IMR-90 (cell line): Measurements from ENCODE around the gene GPX4. TPM values are rescaled to one million over a fixed set of nuclear protein-coding genes. Genes with fewer than 3 reads are reported as not detected.

Source experiments
- ATAC-seq: fragments of 200-7000 bp; cut with Tn5 transposase; 2 replicates; pipeline ENCODE4 v1.9.1; 2020; ENCODE audit warnings: low read depth, mild to moderate bottlenecking, moderate library complexity
- BruUV-seq: library from RNA; stranded (reverse); fragments of 400-500 nt; replicated peaks from 2 replicates; lab custom pipeline; 2021; lab: Mats Ljungman, UMichigan
- CTCF ChIA-PET: fragments of 300-600 bp; formaldehyde crosslinking; extraction: SDS; loops from one replicate; lab custom pipeline; 2021; ENCODE audit warnings: antibody characterized with exemption; lab: Yijun Ruan, JAX
- POLR2A ChIA-PET: fragments of 300-600 bp; sonication (Branson Sonifier 250); formaldehyde crosslinking; loops from one replicate; lab custom pipeline; 2022; ENCODE audit warnings: antibody characterized with exemption; ENCODE audit not compliant: unreplicated experiment; lab: Charles Lee
- DNase-seq: peaks from one replicate; pipeline ENCODE4 v3.0.0; 2013
- H2AFZ ChIP-seq: replicated peaks from 2 replicates; pipeline ENCODE3; 2013; ENCODE audit warnings: low read length, mild to moderate bottlenecking; ENCODE audit not compliant: poor library complexity
- H2AK5ac ChIP-seq: 2 replicates; pipeline ENCODE4 v1.6.1; 2013; ENCODE audit warnings: low read depth, low read length, inconsistent platforms
- H2AK9ac ChIP-seq: replicated peaks from 2 replicates; pipeline ENCODE3; 2013; ENCODE audit warnings: mild to moderate bottlenecking, low read depth, low read length, moderate library complexity; ENCODE audit not compliant: poor library complexity
- H2BK120ac ChIP-seq: 2 replicates; pipeline ENCODE4 v1.6.1; 2013; ENCODE audit warnings: low read depth, low read length, inconsistent platforms
- H2BK15ac ChIP-seq: 3 replicates; pipeline ENCODE4 v1.6.1; 2013; ENCODE audit warnings: low read depth, low read length, inconsistent platforms
- H2BK20ac ChIP-seq: 2 replicates; pipeline ENCODE4 v1.6.1; 2013; ENCODE audit warnings: low read depth, mild to moderate bottlenecking, inconsistent platforms, low read length, moderate library complexity
- H2BK5ac ChIP-seq: 2 replicates; pipeline ENCODE4 v1.6.1; 2013; ENCODE audit warnings: mild to moderate bottlenecking, low read depth, low read length, inconsistent platforms; ENCODE audit not compliant: poor library complexity, severe bottlenecking
- H3K14ac ChIP-seq: replicated peaks from 2 replicates; pipeline ENCODE4 v1.6.1; 2013; ENCODE audit warnings: low read depth, low read length, inconsistent platforms
- H3K18ac ChIP-seq: 2 replicates; pipeline ENCODE4 v1.6.1; 2013; ENCODE audit warnings: low read depth, low read length, control low read depth
- H3K23ac ChIP-seq: 2 replicates; pipeline ENCODE4 v1.6.1; 2013; ENCODE audit warnings: low read depth, low read length, inconsistent platforms
- H3K27ac ChIP-seq: 2 replicates; pipeline ENCODE4 v1.5.1; 2013; ENCODE audit warnings: mild to moderate bottlenecking, control low read depth, low read length; ENCODE audit not compliant: insufficient read depth
- H3K27me3 ChIP-seq: 2 replicates; pipeline ENCODE4 v1.6.1; 2013; ENCODE audit warnings: low read length; ENCODE audit not compliant: control insufficient read depth, insufficient read depth
- H3K36me3 ChIP-seq: 2 replicates; pipeline ENCODE4 v1.6.1; 2013; ENCODE audit warnings: low read length, mixed read lengths; ENCODE audit not compliant: control insufficient read depth, insufficient read depth
- H3K4ac ChIP-seq: 2 replicates; pipeline ENCODE4 v1.6.1; 2013; ENCODE audit warnings: low read depth, low read length, inconsistent platforms
- H3K4me1 ChIP-seq: 2 replicates; pipeline ENCODE4 v1.6.1; 2013; ENCODE audit warnings: low read length, mixed read lengths; ENCODE audit not compliant: control insufficient read depth, insufficient read depth
- H3K4me2 ChIP-seq: 2 replicates; pipeline ENCODE4 v1.6.1; 2013; ENCODE audit warnings: low read depth, mild to moderate bottlenecking, control low read depth, low read length, moderate library complexity
- H3K4me3 ChIP-seq: 2 replicates; pipeline ENCODE4 v1.5.1; 2013; ENCODE audit warnings: low read depth, mild to moderate bottlenecking, control low read depth, low read length, moderate library complexity; ENCODE audit not compliant: insufficient read depth
- H3K56ac ChIP-seq: 2 replicates; pipeline ENCODE4 v1.6.1; 2013; ENCODE audit warnings: low read length, inconsistent platforms; ENCODE audit not compliant: insufficient read depth; ENCODE audit errors: extremely low read depth
- H3K79me1 ChIP-seq, 2 experiments: 2 replicates each; pipeline ENCODE4 v1.6.1; 2013; ENCODE audit warnings: low read length in 2 of 2, inconsistent platforms in 1 of 2, low read depth in 1 of 2
- H3K9ac ChIP-seq: 2 replicates; pipeline ENCODE4 v1.6.1; 2013; ENCODE audit warnings: low read depth, low read length, control low read depth
- H3K9me1 ChIP-seq: 2 replicates; pipeline ENCODE4 v1.6.1; 2013; ENCODE audit warnings: low read length, inconsistent platforms; ENCODE audit not compliant: insufficient read depth
- H3K9me3 ChIP-seq: 2 replicates; pipeline ENCODE4 v1.6.1; 2013; ENCODE audit warnings: low read length; ENCODE audit not compliant: control insufficient read depth, insufficient read depth
- H4K20me1 ChIP-seq: 2 replicates; pipeline ENCODE4 v1.6.1; 2013; ENCODE audit warnings: low read length, inconsistent platforms; ENCODE audit not compliant: insufficient read depth
- H4K5ac ChIP-seq: 2 replicates; pipeline ENCODE4 v1.6.1; 2013; ENCODE audit warnings: mild to moderate bottlenecking, low read depth, low read length, control low read depth
- H4K8ac ChIP-seq, 2 experiments: 2 replicates each; pipeline ENCODE4 v1.6.1; 2013; ENCODE audit warnings: low read depth in 2 of 2, low read length in 2 of 2, control low read depth in 1 of 2, inconsistent platforms in 1 of 2
- H4K91ac ChIP-seq: 2 replicates; pipeline ENCODE4 v1.6.1; 2013; ENCODE audit warnings: low read depth, low read length, inconsistent platforms; ENCODE audit not compliant: insufficient read depth
- BHLHE40 ChIP-seq: fragments of 150-350 bp; IDR thresholded peaks from 2 replicates; pipeline ENCODE4 v1.6.1; 2016; ENCODE audit warnings: mild to moderate bottlenecking, low read depth, low read length
- CEBPB ChIP-seq: IDR thresholded peaks from 2 replicates; pipeline ENCODE4 v1.6.1; 2012; ENCODE audit warnings: low read depth, low read length, improper control_type of control experiment
- CHD1 ChIP-seq: IDR thresholded peaks from 2 replicates; pipeline ENCODE4 v1.6.1; 2012; ENCODE audit warnings: low read depth, low read length, improper control_type of control experiment
- CTCF ChIP-seq: conservative IDR thresholded peaks from 2 replicates; pipeline ENCODE4 v1.5.1; 2012; ENCODE audit warnings: mild to moderate bottlenecking, low read depth, low read length, improper control_type of control experiment
- ELK1 ChIP-seq: fragments of 150-350 bp; IDR thresholded peaks from 2 replicates; pipeline ENCODE4 v1.6.1; 2016; ENCODE audit warnings: low read depth, mild to moderate bottlenecking, low read length, moderate library complexity, borderline replicate concordance
- FOS ChIP-seq: fragments of 150-350 bp; IDR thresholded peaks from 2 replicates; pipeline ENCODE4 v1.6.1; 2016; ENCODE audit warnings: low read depth, low read length
- MAFK ChIP-seq: IDR thresholded peaks from 2 replicates; pipeline ENCODE4 v1.6.1; 2012; ENCODE audit warnings: low read depth, low read length, improper control_type of control experiment
- MAZ ChIP-seq: IDR thresholded peaks from 2 replicates; pipeline ENCODE4 v1.6.1; 2012; ENCODE audit warnings: low read depth, mild to moderate bottlenecking, low read length, improper control_type of control experiment, moderate library complexity, borderline replicate concordance
- MXI1 ChIP-seq: IDR thresholded peaks from 2 replicates; pipeline ENCODE4 v1.6.1; 2012; ENCODE audit warnings: low read depth, mild to moderate bottlenecking, low read length, moderate library complexity, borderline replicate concordance
- NFE2L2 ChIP-seq: fragments of 150-350 bp; IDR thresholded peaks from 2 replicates; pipeline ENCODE4 v1.6.1; 2016; ENCODE audit warnings: low read depth, mild to moderate bottlenecking, low read length
- POLR2A ChIP-seq: IDR thresholded peaks from 2 replicates; pipeline ENCODE4 v1.6.1; 2012; ENCODE audit warnings: mild to moderate bottlenecking, low read depth, low read length
- RAD21 ChIP-seq: IDR thresholded peaks from 2 replicates; pipeline ENCODE4 v1.6.1; 2012; ENCODE audit warnings: low read length, improper control_type of control experiment
- RCOR1 ChIP-seq: IDR thresholded peaks from 2 replicates; pipeline ENCODE4 v1.6.1; 2012; ENCODE audit warnings: mild to moderate bottlenecking, low read length, improper control_type of control experiment; ENCODE audit not compliant: insufficient replicate concordance
- SMC3 ChIP-seq: fragments of 150-350 bp; IDR thresholded peaks from 2 replicates; pipeline ENCODE4 v1.6.1; 2016; ENCODE audit warnings: low read depth, mild to moderate bottlenecking, antibody characterized with exemption, low read length, moderate library complexity
- WGBS, 2 experiments: methylation state at CpG; one replicate each; pipeline versions ENCODE4 v1.1.5 to v1.1.7; 2013; ENCODE audit warnings: missing lambda C conversion rate in 2 of 2; ENCODE audit not compliant: insufficient read length in 1 of 2; ENCODE audit errors: extremely low coverage in 2 of 2; 5-methylcytosine and 5-hydroxymethylcytosine counted together
- dilution Hi-C: fragments of 300-500 bp; cut with HindIII; formaldehyde crosslinking; loops from one replicate; pipeline ENCODE4 v1.14.3; 2018; ENCODE audit warnings: low sequenced_read_pairs; ENCODE audit not compliant: unreplicated experiment
- in situ Hi-C: fragments of 300-500 bp; cut with MboI; formaldehyde crosslinking; loops from 3 replicates; pipeline ENCODE4 v1.14.3; 2019; ENCODE audit warnings: low sequenced_read_pairs, inconsistent platforms, mixed read lengths
- intact Hi-C: fragments of 100-400 bp; cut with micrococcal nuclease; formaldehyde crosslinking; loops from 2 replicates; pipeline ENCODE4 v1.10.0; 2022
- polyA plus RNA-seq, 3 experiments: library from polyadenylated mRNA; depleted of rRNA; stranded (reverse); fragments of >200 nt; gene quantifications; 2 replicates each; pipeline ENCODE4 v1.2.3, GENCODE V29; 2012; ENCODE audit warnings: low replicate concordance in 1 of 3
- total RNA-seq: library from RNA; depleted of rRNA; stranded (reverse); fragments of >200 nt; gene quantifications from 2 replicates; pipeline ENCODE4 v1.2.3, GENCODE V29; 2012
- TF ChIP-seq, protein P1 (sequence below): fragments of 150-350 bp; IDR thresholded peaks from 2 replicates; pipeline ENCODE4 v1.6.1; 2017; ENCODE audit warnings: mild to moderate bottlenecking, antibody characterized with exemption, low read length, low read depth

GPX4 gene
- total and polyA plus RNA-seq, 2 of the 4 experiments (the other 2 are of a cell fraction), result 357 to 1,083 TPM

DNA sequence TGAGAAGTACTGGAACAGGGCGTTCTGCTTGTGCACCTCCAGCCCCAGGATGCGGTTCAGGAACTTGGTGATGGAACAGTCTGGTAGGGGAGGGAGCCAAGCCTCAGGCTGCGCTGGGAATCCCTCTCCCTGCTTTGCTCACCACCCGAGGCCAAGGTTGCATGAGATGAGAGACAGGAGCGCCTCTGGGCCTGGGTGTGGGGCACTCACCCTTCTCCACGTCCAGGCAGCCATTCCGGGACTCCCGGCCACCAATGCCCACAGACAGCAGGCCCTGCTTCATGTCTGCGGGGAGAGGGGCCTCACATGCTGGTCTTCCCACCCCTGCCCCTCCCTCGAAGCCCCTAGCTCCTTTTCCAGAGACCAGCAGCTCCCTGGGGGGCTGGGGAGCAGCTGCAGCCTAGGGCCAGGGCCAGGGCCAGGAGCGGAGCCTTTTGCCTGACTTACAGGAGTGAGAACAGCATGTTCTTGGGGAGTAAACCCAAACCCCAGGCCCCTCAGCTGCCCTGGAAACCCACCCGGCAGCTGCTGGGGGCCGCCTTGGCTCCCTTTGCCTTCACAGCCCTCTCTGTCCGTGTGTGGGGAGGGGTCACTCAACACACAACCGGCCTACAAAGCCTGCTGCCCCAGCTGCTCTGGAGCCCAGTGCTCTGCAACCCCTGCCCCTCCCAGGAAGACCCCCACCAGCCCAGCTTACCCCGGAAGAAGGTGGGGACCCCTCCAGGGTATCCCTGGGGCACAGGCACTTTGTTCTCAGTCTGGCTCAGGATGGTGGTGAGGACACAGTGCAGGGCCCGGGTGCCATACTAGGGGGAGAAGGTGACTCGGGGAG lies 7.2 kb downstream of the GPX4 start:
- ATAC-seq (no peak), DNase-seq (no peak)
- Histone ChIP-seq H2AK9ac (peak overlapping the region; percentile 28), H3K4me1 (peaks cover 11% of the 10 kb centered on the region), H4K91ac (no peak overlapping the region), H3K27me3 (no peaks in the 10 kb centered on the region), H3K36me3 (peaks cover 78% of the 10 kb centered on the region), H3K4me2 (no peak overlapping the region), H3K56ac (no peak overlapping the region), H3K9me3 (no peaks in the 10 kb centered on the region), H2BK120ac (no peak overlapping the region), H4K8ac (no peak overlapping the region), H3K4ac (no peak overlapping the region), H2BK15ac (no peak overlapping the region), H4K20me1 (peaks cover 42% of the 10 kb centered on the region), H3K9me1 (no peaks in the 10 kb centered on the region), H3K14ac (no peak overlapping the region), H3K9ac (no peak overlapping the region), H2BK20ac (no peak overlapping the region), H3K4me3 (no peak overlapping the region), H3K27ac (no peak overlapping the region), H3K23ac (no peak overlapping the region), H2AFZ (no peak overlapping the region), H2BK5ac (no peak overlapping the region), H3K79me1 (peaks cover 3 to 31% of the 10 kb centered on the region in 2 experiments; a peak in 3 of 4 replicates), H2AK5ac (no peak overlapping the region), H3K18ac (no peak overlapping the region), H4K5ac (no peak overlapping the region)
- dilution Hi-C loops (no loop called here), in situ Hi-C loops (no loop called here), intact Hi-C loops (loop anchor here (5.0 kb wide), 1 partner anchor 81 kb away; no protein-coding TSS in a partner anchor)
- TF ChIP-seq RCOR1 (no peak), NFE2L2 (no peak), POLR2A (no peak), ELK1 (no peak), CHD1 (no peak), MAZ (no peak), SMC3 (no peak), MAFK (no peak), MXI1 (no peak), CTCF (no peak), FOS (no peak), CEBPB (no peak), BHLHE40 (no peak), RAD21 (no peak)
- TF ChIP-seq, protein P1, sequence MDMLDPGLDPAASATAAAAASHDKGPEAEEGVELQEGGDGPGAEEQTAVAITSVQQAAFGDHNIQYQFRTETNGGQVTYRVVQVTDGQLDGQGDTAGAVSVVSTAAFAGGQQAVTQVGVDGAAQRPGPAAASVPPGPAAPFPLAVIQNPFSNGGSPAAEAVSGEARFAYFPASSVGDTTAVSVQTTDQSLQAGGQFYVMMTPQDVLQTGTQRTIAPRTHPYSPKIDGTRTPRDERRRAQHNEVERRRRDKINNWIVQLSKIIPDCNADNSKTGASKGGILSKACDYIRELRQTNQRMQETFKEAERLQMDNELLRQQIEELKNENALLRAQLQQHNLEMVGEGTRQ, result no peak
- no TSS peak for BruUV-seq
- POLR2A ChIA-PET, result interaction anchor here (0.6 kb wide), 1 partner anchor 17 kb away, joined by 4 read pairs; no protein-coding TSS in a partner anchor
- CTCF ChIA-PET, result no interaction called here
- 50% methylated on average over 2 of the region's 18 CpGs; no CpG with 5 or more reads in 1 of the 2 experiments for WGBS, 2 experiments
